GM21723 (cell line): ENCODE data around the gene TBCB.
"Not testable (repeated sequence)": the region's sequence is repeated elsewhere in the genome, so short reads cannot be mapped to it uniquely, and the experiment has no call there.

Experiments used
- ATAC-seq: cut with Tn5 transposase; IDR thresholded peaks from one replicate; pipeline ENCODE4 v1.9.1; 2021; ENCODE audit warnings: mild to moderate bottlenecking, moderate library complexity; ENCODE audit not compliant: unreplicated experiment

The TBCB gene

GRCh38 chr19:36101550-36102327, 13.5 kb upstream of the TBCB start:
- ATAC-seq, result no peak

GRCh38 chr19:36103040-36103626, 12.1 kb upstream of the TBCB start:
- no peak for ATAC-seq

- ATAC-seq, result no peak
These were observed 11.3 kb upstream of the TBCB start for GRCh38 chr19:36103842-36104552.

GRCh38 chr19:36106441-36106840, 8.8 kb upstream of the TBCB start:
- no peak for ATAC-seq

GRCh38 chr19:36106991-36107390, 8.3 kb upstream of the TBCB start:
- no peak for ATAC-seq

GRCh38 chr19:36108684-36109083, 6.6 kb upstream of the TBCB start:
- ATAC-seq, result no peak

GRCh38 chr19:36110487-36111199, 4.6 kb upstream of the TBCB start, which contains the start of gene OVOL3:
OVOL3 (plus strand) TSS chr19:36111143; CDS start chr19:36111203, 60 bp downstream.
- no peak for ATAC-seq

- no peak for ATAC-seq
These were observed 4.1 kb upstream of the TBCB start for GRCh38 chr19:36111200-36111539.

- ATAC-seq, result no peak
These were observed 2.6 kb upstream of the TBCB start for GRCh38 chr19:36112678-36113077.

GRCh38 chr19:36113425-36113824, 1.8 kb upstream of the TBCB start:
- ATAC-seq, result no peak

GRCh38 chr19:36113894-36114720, 1.2 kb upstream of the TBCB start:
- ATAC-seq, result no peak

- ATAC-seq, result peak; percentile 73
These were observed 381 bp upstream of the TBCB start, which contains the start of gene POLR2I for GRCh38 chr19:36114721-36115452. POLR2I (minus strand) TSS chr19:36114875; CDS start chr19:36114856, 19 bp downstream.

GRCh38 chr19:36116344-36116637, 1.0 kb downstream of the TBCB start:
- ATAC-seq, result no peak

GRCh38 chr19:36120092-36120983, 5.1 kb downstream of the TBCB start:
- ATAC-seq, result no peak

GRCh38 chr19:36120984-36121358, 5.7 kb downstream of the TBCB start:
- no peak for ATAC-seq

- no peak for ATAC-seq
These were observed 6.3 kb downstream of the TBCB start for GRCh38 chr19:36121486-36122124.

- no peak for ATAC-seq
These were observed 10.3 kb downstream of the TBCB start for GRCh38 chr19:36125557-36125956.

- peak; percentile 14 for ATAC-seq
These were observed 13.1 kb downstream of the TBCB start for GRCh38 chr19:36128392-36128736.

GRCh38 chr19:36131221-36131620, 16.0 kb downstream of the TBCB start:
- ATAC-seq, result not testable (repeated sequence)
